HG03520 (cell line): ENCODE measurements around the gene TNIK.

ENCODE experiments used
- ATAC-seq: cut with Tn5 transposase; IDR thresholded peaks from one replicate; pipeline ENCODE4 v1.9.1; 2021; ENCODE audit warnings: mild to moderate bottlenecking, moderate library complexity; ENCODE audit not compliant: unreplicated experiment

Gene TNIK

DNA sequence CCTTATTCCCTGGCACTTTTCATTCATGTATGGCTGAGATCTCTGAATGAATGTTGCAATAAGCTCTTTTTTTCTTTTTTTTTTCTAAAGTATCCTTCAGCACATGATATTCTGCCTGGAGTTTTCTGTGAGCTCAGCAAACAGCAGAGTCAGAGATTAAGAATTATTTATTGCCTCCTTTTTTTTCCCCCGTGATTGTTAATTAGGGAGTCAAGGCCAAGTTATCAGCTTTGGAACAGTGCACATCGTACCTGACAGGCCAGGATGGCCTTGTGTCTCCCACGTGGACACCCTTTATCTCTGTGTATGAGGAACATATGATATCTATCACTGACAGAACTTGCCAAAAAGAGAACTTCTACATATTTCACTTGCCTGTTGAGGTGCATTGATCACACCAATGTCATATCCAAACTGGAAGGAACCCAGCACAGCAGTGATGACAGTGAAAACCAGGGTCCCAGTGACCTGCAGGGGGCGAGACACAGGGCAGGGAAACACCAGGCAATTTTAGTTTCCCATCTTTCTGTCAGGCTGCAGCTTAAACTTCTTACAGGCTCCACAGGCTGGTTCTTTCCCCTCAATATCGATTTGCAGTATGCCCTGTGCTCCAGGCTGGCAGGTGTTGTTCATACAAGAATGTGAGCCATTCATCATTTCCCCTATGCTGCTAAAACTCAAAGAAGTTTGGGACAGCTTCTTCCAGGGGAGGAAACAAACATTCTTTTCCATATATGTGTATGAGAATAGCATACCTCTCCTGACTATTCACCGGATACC is 441.9 kb downstream of the TNIK start:
- ATAC-seq, result no peak

DNA sequence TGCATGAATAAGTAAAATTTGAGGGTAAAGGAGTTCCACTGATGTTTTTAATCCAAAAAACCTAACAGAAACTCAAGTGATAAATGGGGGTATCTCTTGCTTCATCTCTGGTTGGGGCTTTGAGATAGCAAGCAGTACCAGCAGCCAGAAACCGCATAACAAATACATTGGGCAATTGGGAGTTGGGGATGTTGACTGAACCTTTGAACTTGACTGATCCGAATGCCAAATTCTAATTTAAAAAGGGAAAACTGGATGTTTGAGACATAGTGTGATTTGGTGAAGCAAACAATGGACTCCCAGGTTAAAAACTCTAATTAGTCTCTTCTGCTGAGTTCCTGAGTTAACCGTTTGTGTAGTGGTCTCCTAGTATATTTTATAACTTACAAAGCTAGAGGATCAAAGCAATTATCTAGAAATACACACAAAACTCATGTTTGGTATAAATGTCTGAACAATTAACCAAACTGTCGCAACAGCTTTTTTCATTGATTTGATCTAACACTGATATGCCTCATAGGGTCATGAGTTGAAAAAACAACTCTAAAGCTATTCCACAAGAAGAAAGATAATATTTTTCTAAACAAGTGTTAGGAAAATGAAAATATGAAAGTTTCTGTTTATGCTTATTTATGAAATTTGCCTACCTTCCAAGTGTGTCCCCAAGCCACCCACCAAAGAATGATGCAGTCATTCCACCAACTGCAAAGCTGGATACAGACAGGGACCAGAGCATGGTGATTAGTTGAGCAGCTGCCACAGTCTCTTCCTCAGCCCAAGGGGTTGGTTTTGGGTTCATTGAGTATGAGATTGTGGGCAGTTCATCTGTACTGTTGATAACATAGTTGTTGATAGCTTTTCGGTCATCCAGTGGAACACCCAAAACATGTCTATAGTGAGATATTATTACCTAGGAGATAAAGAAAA is 446.1 kb downstream of the TNIK start:
- ATAC-seq, result no peak

DNA sequence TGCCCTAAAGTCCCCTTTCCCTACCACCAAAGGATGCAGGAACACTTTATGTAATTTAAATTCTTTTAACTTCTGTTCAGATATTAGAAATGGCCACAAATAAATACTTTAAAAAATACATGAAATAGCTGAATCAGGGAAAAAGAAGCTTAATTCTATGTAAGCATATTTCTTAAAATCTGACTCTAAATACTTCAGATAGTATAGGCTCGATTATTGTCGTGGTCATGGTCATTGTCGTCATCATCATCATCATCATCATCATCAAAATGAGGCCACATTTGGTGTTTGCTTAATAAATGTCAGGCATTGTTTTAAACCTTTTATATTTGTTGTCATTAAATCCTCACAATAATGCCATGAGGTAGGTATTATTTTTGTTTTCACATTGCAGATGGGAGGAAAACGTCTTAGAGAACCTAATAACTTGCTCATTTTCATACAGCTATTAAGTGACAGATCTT is 448.3 kb downstream of the TNIK start:
- no peak for ATAC-seq
